Activated naive CD8-positive, alpha-beta T cell treated with anti-CD3 and anti-CD28 coated beads for 36 hours (primary cell): Measurements from ENCODE around the gene ZNF629. TPM values are rescaled to one million over a fixed set of nuclear protein-coding genes. Genes with fewer than 3 reads are reported as not detected.

Experiments
- DNase-seq: peaks from one replicate; pipeline ENCODE4 v3.0.0; 2021
- H3K27ac Mint-ChIP-seq: one replicate; pipeline ENCODE4 v1.8.0; 2022; ENCODE audit warnings: mild to moderate bottlenecking, moderate library complexity, mixed read lengths
- H3K27me3 Mint-ChIP-seq: one replicate; pipeline ENCODE4 v1.8.0; 2022; ENCODE audit warnings: mild to moderate bottlenecking, mixed read lengths
- H3K36me3 Mint-ChIP-seq: one replicate; pipeline ENCODE4 v1.8.0; 2021; ENCODE audit warnings: mild to moderate bottlenecking, mixed read lengths
- H3K4me1 Mint-ChIP-seq: one replicate; pipeline ENCODE4 v1.8.0; 2021; ENCODE audit warnings: mixed read lengths
- H3K4me3 Mint-ChIP-seq: one replicate; pipeline ENCODE4 v1.8.0; 2022; ENCODE audit warnings: mild to moderate bottlenecking, moderate library complexity, mixed read lengths
- H3K9me3 Mint-ChIP-seq: one replicate; pipeline ENCODE4 v1.8.0; 2022; ENCODE audit warnings: mixed read lengths
- total RNA-seq, 2 experiments: library from RNA; stranded (reverse); gene quantifications; one replicate each; pipeline ENCODE4 v1.2.3, GENCODE V29; 2021

The ZNF629 gene
- total RNA-seq, 2 experiments from 2014 or later = 5.4 to 5.5 TPM

- no peak overlapping the region for H3K27ac Mint-ChIP-seq
- no peak overlapping the region for H3K4me3 Mint-ChIP-seq
- peaks cover 23% of the 10 kb centered on the region for H3K36me3 Mint-ChIP-seq
Observed at GRCh38 chr16:30778549-30779244, 8.3 kb downstream of the ZNF629 start.

DNA sequence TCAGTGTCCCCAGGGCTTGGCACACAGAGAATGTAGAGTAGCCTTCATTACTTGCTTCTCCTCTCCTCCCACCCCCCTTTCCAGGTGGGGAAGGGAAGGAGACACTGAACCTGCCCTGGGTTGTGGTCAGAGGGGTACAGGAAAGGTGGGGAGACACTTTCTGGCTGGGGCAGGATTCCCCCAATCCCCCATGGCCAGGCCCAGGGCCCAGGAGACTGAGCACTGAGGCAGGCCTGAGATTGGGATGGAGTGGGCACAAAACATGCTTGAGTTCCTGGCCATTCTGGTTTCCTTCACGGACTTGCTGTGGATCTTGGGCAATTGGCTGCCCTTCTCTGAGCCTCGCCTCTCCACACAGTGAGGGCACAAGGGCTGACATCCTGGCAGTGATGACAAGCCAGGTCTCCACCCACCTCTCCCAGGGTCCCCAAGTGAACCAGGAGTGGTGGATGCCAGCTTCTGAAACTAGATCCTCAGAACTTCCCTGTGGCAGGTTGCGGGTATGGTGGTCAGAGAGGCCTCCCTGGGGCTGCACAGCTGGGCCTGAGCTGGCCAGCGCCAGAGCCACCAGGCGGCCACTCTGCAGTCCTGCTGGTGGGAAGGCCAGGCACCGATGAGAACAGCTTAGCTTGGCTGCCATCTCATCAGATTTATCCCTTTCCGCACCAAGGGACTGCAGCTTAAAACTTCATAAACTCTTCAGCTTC is 9.3 kb downstream of the ZNF629 start:
- H3K36me3 Mint-ChIP-seq = peaks cover 22% of the 10 kb centered on the region
- peak overlapping the region; percentile 70 for H3K27ac Mint-ChIP-seq
- H3K9me3 Mint-ChIP-seq = no peaks in the 10 kb centered on the region
- DNase-seq = no peak
- H3K4me3 Mint-ChIP-seq = peak overlapping the region; percentile 94
- peaks cover 16% of the 10 kb centered on the region for H3K4me1 Mint-ChIP-seq
- no peaks in the 10 kb centered on the region for H3K27me3 Mint-ChIP-seq

More at GRCh38 chr16:30778549-30779244, 8.3 kb downstream of the ZNF629 start:
- no peak for DNase-seq
- no peaks in the 10 kb centered on the region for H3K27me3 Mint-ChIP-seq
- H3K9me3 Mint-ChIP-seq = no peaks in the 10 kb centered on the region
- peaks cover 16% of the 10 kb centered on the region for H3K4me1 Mint-ChIP-seq

- peak overlapping the region; percentile 94 for H3K4me3 Mint-ChIP-seq
- H3K4me1 Mint-ChIP-seq = peaks cover 16% of the 10 kb centered on the region
- no peaks in the 10 kb centered on the region for H3K27me3 Mint-ChIP-seq
- peak overlapping the region; percentile 98 for H3K27ac Mint-ChIP-seq
- peaks cover 27% of the 10 kb centered on the region for H3K36me3 Mint-ChIP-seq
- DNase-seq = peak; percentile 73
- no peaks in the 10 kb centered on the region for H3K9me3 Mint-ChIP-seq
Observed at GRCh38 chr16:30775392-30776188, 11.4 kb downstream of the ZNF629 start.

GRCh38 chr16:30775131-30775391 is 11.9 kb downstream of the ZNF629 start:
- Mint-ChIP-seq H3K27ac (peak overlapping the region; percentile 98), H3K9me3 (no peaks in the 10 kb centered on the region), H3K4me1 (peaks cover 16% of the 10 kb centered on the region), H3K4me3 (peak overlapping the region; percentile 94), H3K36me3 (peaks cover 27% of the 10 kb centered on the region), H3K27me3 (no peaks in the 10 kb centered on the region)
- DNase-seq = no peak

GRCh38 chr16:30774367-30775130 is 12.5 kb downstream of the ZNF629 start:
- H3K9me3 Mint-ChIP-seq = no peaks in the 10 kb centered on the region
- H3K27ac Mint-ChIP-seq = peak overlapping the region; percentile 98
- peak overlapping the region; percentile 94 for H3K4me3 Mint-ChIP-seq
- H3K4me1 Mint-ChIP-seq = peaks cover 16% of the 10 kb centered on the region
- DNase-seq = no peak
- H3K36me3 Mint-ChIP-seq = peaks cover 27% of the 10 kb centered on the region
- H3K27me3 Mint-ChIP-seq = no peaks in the 10 kb centered on the region

DNA sequence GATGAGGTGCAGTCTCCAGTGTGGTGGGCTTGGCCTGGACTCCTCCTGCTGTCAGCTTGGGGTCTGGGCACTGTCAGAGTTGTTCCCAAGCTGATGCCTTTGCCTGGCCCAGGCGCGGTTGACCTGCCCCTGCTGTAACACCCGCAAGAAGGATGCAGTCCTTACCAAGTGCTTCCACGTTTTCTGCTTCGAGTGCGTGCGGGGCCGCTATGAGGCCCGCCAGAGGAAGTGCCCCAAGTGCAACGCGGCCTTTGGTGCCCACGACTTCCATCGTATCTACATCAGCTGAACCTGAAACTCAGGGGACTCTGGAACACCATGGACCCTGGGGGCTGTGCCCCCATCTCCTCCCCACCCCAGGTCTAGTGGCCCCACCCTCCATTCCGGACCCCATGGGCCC is 13.2 kb downstream of the ZNF629 start:
- peaks cover 30% of the 10 kb centered on the region for H3K36me3 Mint-ChIP-seq

GRCh38 chr16:30771726-30772125 is 15.3 kb downstream of the ZNF629 start:
- Mint-ChIP-seq H3K36me3 (peaks cover 27% of the 10 kb centered on the region), H3K4me1 (peaks cover 8% of the 10 kb centered on the region), H3K27ac (peak overlapping the region; percentile 51)

More for the DNA sequence above, 13.2 kb downstream of the ZNF629 start:
- no peak for DNase-seq
- Mint-ChIP-seq H3K27me3 (no peaks in the 10 kb centered on the region), H3K4me1 (peaks cover 16% of the 10 kb centered on the region), H3K9me3 (no peaks in the 10 kb centered on the region), H3K27ac (no peak overlapping the region), H3K4me3 (no peak overlapping the region)

GRCh38 chr16:30769379-30770089 is 17.5 kb downstream of the ZNF629 start:
- H3K27ac Mint-ChIP-seq = no peak overlapping the region
- no peaks in the 10 kb centered on the region for H3K4me1 Mint-ChIP-seq
- DNase-seq = no peak
- no peaks in the 10 kb centered on the region for H3K27me3 Mint-ChIP-seq
- H3K9me3 Mint-ChIP-seq = no peaks in the 10 kb centered on the region
- peaks cover 30% of the 10 kb centered on the region for H3K36me3 Mint-ChIP-seq
- H3K4me3 Mint-ChIP-seq = no peak overlapping the region

More at GRCh38 chr16:30771726-30772125, 15.3 kb downstream of the ZNF629 start:
- DNase-seq = no peak
- no peak overlapping the region for H3K4me3 Mint-ChIP-seq
- H3K27me3 Mint-ChIP-seq = no peaks in the 10 kb centered on the region
- no peaks in the 10 kb centered on the region for H3K9me3 Mint-ChIP-seq

DNA sequence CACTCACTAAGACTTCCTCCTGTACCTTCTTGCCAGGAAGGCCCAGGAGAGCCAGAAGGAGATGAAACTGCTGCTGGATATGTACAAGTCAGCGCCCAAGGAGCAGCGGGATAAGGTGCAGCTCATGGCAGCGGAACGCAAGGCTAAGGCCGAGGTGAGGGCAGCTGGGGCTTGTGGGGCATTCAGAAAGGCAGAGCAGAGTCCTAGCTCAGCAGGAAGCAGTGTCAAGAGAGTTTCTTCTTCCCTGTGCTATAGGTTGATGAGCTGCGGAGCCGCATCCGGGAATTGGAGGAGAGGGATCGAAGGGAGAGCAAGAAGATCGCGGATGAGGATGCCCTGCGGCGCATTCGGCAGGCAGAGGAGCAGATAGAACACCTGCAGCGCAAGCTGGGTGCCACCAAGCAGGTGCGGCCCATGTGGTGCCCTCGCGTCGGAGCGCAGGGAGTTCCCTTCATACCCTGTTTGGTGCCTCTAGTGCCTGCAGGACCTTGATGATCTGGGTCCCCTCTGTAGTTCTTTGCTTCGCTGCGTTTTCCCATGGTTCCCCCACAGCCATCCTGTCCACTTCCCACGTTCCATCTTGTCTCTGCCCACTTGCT is 18.3 kb downstream of the ZNF629 start:
- peaks cover 27% of the 10 kb centered on the region for H3K36me3 Mint-ChIP-seq
- no peak overlapping the region for H3K4me3 Mint-ChIP-seq
- H3K27me3 Mint-ChIP-seq = no peaks in the 10 kb centered on the region
- H3K4me1 Mint-ChIP-seq = peaks cover 2% of the 10 kb centered on the region
- DNase-seq = no peak
- H3K27ac Mint-ChIP-seq = no peak overlapping the region
- H3K9me3 Mint-ChIP-seq = no peaks in the 10 kb centered on the region

DNA sequence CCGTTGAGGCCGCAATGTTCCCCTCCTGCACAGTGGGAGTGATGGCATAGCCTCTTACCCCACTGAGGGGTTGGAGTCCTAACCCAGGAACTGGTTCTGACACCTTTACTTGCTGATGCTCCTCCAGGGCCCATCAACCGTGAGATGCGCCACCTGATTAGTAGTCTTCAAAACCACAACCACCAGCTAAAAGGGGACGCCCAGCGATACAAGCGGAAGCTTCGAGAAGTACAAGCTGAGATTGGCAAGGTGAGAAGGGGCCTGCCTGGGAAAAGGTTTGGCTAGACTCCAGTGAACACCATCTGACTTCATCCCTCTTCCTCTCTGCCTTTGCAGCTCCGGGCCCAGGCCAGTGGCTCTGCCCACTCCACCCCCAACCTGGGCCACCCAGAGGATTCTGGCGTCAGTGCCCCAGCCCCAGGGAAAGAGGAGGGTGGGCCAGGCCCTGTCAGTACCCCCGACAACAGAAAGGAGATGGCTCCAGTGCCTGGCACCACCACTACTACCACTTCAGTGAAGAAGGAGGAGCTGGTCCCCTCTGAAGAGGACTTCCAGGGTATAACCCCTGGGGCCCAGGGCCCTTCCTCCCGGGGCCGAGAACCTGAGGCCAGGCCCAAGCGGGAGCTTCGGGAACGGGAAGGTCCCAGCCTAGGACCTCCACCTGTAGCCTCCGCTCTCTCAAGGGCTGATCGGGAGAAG is 19.1 kb downstream of the ZNF629 start:
- H3K27me3 Mint-ChIP-seq = no peaks in the 10 kb centered on the region

DNA sequence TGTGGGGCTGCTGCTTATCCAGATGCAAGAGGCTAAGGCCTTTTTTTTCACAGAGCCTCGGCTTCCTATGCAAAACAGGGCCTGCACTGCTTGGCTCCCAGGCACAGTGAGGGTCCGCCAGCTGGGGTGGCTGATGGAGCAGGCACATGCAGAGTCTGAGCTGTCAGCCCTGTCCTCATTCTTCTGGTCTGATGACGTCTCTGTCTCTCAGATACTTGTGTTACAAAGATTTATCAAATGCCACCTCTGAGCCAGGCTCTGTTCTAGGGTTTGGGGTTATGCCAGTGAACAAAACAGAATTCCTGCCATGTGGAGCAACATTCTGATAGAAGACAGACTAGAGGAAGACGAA is 20.1 kb downstream of the ZNF629 start:
- H3K27ac Mint-ChIP-seq = no peak overlapping the region
- H3K9me3 Mint-ChIP-seq = no peaks in the 10 kb centered on the region
- H3K4me3 Mint-ChIP-seq = no peak overlapping the region
- DNase-seq = no peak
- peaks cover 20% of the 10 kb centered on the region for H3K36me3 Mint-ChIP-seq
- peaks cover 13% of the 10 kb centered on the region for H3K4me1 Mint-ChIP-seq
- no peaks in the 10 kb centered on the region for H3K27me3 Mint-ChIP-seq

More for the DNA sequence above, 19.1 kb downstream of the ZNF629 start:
- Mint-ChIP-seq H3K4me3 (no peak overlapping the region), H3K4me1 (peaks cover 9% of the 10 kb centered on the region), H3K36me3 (peaks cover 24% of the 10 kb centered on the region), H3K27ac (no peak overlapping the region), H3K9me3 (no peaks in the 10 kb centered on the region)
- DNase-seq = no peak

DNA sequence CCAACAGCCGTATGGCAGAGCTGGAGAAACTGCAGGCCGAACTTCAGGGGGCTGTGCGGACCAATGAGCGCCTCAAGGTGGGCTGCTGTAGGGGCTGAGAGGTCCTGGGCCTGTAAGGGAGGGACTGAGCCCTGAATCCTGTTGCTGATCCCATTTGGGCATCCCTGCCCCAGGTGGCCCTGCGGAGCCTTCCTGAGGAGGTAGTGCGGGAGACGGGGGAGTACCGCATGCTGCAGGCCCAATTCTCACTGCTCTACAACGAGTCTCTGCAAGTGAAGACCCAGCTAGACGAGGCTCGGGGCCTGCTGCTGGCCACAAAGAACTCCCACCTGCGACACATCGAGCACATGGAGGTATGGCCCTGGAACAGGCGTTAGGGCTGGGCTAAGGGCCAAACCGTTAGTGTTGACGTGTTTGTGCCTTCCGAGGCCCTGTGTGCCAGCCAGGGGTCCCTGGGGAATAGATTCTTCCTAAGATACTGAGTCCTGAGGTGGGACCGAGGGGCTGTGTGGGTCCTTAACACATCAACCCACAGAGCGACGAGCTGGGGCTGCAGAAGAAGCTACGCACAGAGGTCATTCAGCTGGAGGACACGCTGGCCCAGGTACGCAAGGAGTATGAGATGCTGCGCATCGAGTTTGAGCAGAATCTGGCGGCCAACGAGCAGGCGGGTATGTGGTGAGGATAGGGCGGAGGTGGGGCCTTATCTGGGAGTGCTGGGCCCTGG is 20.6 kb downstream of the ZNF629 start:
- Mint-ChIP-seq H3K36me3 (peaks cover 20% of the 10 kb centered on the region), H3K9me3 (no peaks in the 10 kb centered on the region), H3K4me1 (peaks cover 13% of the 10 kb centered on the region), H3K27me3 (no peaks in the 10 kb centered on the region), H3K27ac (no peak overlapping the region), H3K4me3 (no peak overlapping the region)
- no peak for DNase-seq

DNA sequence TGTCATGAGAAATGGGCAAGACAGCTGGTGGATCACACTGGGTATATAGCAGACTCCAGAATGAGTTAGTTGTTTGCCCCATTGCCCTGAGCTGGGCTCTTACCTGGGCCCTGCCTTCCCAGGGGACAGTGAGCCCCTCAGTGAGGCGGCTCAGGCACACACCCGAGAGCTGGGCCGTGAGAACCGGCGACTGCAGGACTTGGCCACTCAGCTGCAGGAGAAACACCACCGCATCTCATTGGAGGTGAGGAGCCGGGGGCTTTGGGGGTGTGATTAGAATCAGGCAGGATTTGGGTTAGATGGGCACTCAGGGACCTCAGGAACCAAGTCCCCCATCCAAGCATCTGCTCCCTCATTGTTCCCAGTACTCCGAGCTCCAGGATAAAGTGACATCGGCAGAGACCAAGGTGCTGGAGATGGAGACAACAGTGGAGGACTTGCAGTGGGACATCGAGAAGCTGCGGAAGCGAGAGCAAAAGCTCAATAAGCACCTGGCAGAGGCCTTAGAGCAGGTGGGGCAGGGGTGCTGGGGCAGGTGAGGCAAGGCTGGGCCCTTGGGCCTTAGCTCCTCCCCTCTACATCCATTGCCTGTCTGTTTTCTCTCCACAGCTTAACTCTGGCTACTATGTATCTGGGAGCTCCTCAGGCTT is 22.1 kb downstream of the ZNF629 start:
- H3K27ac Mint-ChIP-seq = no peak overlapping the region
- no peaks in the 10 kb centered on the region for H3K27me3 Mint-ChIP-seq
- no peaks in the 10 kb centered on the region for H3K9me3 Mint-ChIP-seq
- peaks cover 21% of the 10 kb centered on the region for H3K4me1 Mint-ChIP-seq
- no peak overlapping the region for H3K4me3 Mint-ChIP-seq
- H3K36me3 Mint-ChIP-seq = peaks cover 21% of the 10 kb centered on the region
- DNase-seq = no peak
